ENCODE results near the gene STUB1.

The STUB1 gene

GRCh38 chr16:643050-643368 lies 37.2 kb upstream of the STUB1 start:
- Histone ChIP-seq H4K20me1 (ENCODE audit: insufficient read depth, low read length) (no peaks in the 10 kb centered on the region), H3K27me3 (replicated peaks; ENCODE audit: insufficient read depth, low read length) (no peaks in the 10 kb centered on the region), H3K4me2 (ENCODE audit: low read depth, low read length) (peak overlapping the region; percentile 99), H3K4me3 (ENCODE audit: low read length) (peak overlapping the region; percentile 96), H2AFZ (ENCODE audit: low read length) (no peak overlapping the region), H3K9me3 (replicated peaks; ENCODE audit: insufficient read depth, low read length) (no peaks in the 10 kb centered on the region), H3K4me1 (ENCODE audit: low read length) (0 out of 2 replicates have a peak, but pooled peaks cover 14% of the 10 kb centered on the region), H3K9me2 (replicated peaks; ENCODE audit: insufficient read depth, low read length) (no peaks in the 10 kb centered on the region), H3K9ac (ENCODE audit: low read length) (peak overlapping the region; percentile 95), H3K36me3 (replicated peaks; ENCODE audit: insufficient read depth, low read length) (no peaks in the 10 kb centered on the region), H3K27ac (ENCODE audit: low read length) (peak overlapping the region; percentile 60; the same call in 1 of the 2 replicates), H3K79me2 (ENCODE audit: low read length) (peaks cover 68% of the 10 kb centered on the region), H3F3A (ENCODE audit: insufficient read depth, low read length) (peaks cover 27% of the 10 kb centered on the region)
- no peak for DNase-seq
- TF ChIP-seq EZH2phosphoT487 (IDR thresholded peaks at IDR 0.05; ENCODE audit: low read length) (no peak), CTCF (IDR thresholded peaks at IDR 0.05; ENCODE audit: low read length) (no peak), EZH2 (optimal IDR thresholded peaks at IDR 0.05; ENCODE audit: low read depth, low read length) (no peak)

GRCh38 chr16:644556-644955 lies 35.7 kb upstream of the STUB1 start:
- Histone ChIP-seq H3F3A (ENCODE audit: insufficient read depth, low read length) (peaks cover 34% of the 10 kb centered on the region), H3K27ac (ENCODE audit: low read length) (no peak overlapping the region), H3K4me2 (ENCODE audit: low read depth, low read length) (no peak overlapping the region), H3K36me3 (replicated peaks; ENCODE audit: insufficient read depth, low read length) (no peaks in the 10 kb centered on the region), H3K79me2 (ENCODE audit: low read length) (peaks cover 78% of the 10 kb centered on the region), H3K9me2 (replicated peaks; ENCODE audit: insufficient read depth, low read length) (no peaks in the 10 kb centered on the region), H3K27me3 (replicated peaks; ENCODE audit: insufficient read depth, low read length) (no peaks in the 10 kb centered on the region), H2AFZ (ENCODE audit: low read length) (no peak overlapping the region), H3K4me3 (ENCODE audit: low read length) (no peak overlapping the region), H4K20me1 (ENCODE audit: insufficient read depth, low read length) (no peaks in the 10 kb centered on the region), H3K9me3 (replicated peaks; ENCODE audit: insufficient read depth, low read length) (no peaks in the 10 kb centered on the region), H3K4me1 (ENCODE audit: low read length) (0 out of 2 replicates have a peak, but pooled peaks cover 8% of the 10 kb centered on the region), H3K9ac (ENCODE audit: low read length) (no peak overlapping the region)
- no peak for DNase-seq
- TF ChIP-seq EZH2 (optimal IDR thresholded peaks at IDR 0.05; ENCODE audit: low read depth, low read length), result no peak
- no peak for TF ChIP-seq CTCF (IDR thresholded peaks at IDR 0.05; ENCODE audit: low read length)
- no peak for TF ChIP-seq EZH2phosphoT487 (IDR thresholded peaks at IDR 0.05; ENCODE audit: low read length)

GRCh38 chr16:645852-646678 lies 34.1 kb upstream of the STUB1 start:
- DNase-seq, result no peak
- Histone ChIP-seq H3K4me3 (ENCODE audit: low read length) (no peak overlapping the region), H3K4me2 (ENCODE audit: low read depth, low read length) (no peak overlapping the region), H3F3A (ENCODE audit: insufficient read depth, low read length) (peaks cover 28% of the 10 kb centered on the region), H2AFZ (ENCODE audit: low read length) (no peak overlapping the region), H3K27ac (ENCODE audit: low read length) (no peak overlapping the region), H3K9me2 (replicated peaks; ENCODE audit: insufficient read depth, low read length) (no peaks in the 10 kb centered on the region), H3K4me1 (ENCODE audit: low read length) (peaks cover 7% of the 10 kb centered on the region; the same call in 1 of the 2 replicates), H3K79me2 (ENCODE audit: low read length) (peaks cover 88% of the 10 kb centered on the region), H3K36me3 (replicated peaks; ENCODE audit: insufficient read depth, low read length) (no peaks in the 10 kb centered on the region), H3K9me3 (replicated peaks; ENCODE audit: insufficient read depth, low read length) (no peaks in the 10 kb centered on the region), H3K27me3 (replicated peaks; ENCODE audit: insufficient read depth, low read length) (no peaks in the 10 kb centered on the region), H3K9ac (ENCODE audit: low read length) (no peak overlapping the region), H4K20me1 (ENCODE audit: insufficient read depth, low read length) (no peaks in the 10 kb centered on the region)
- TF ChIP-seq CTCF (IDR thresholded peaks at IDR 0.05; ENCODE audit: low read length) (no peak), EZH2 (optimal IDR thresholded peaks at IDR 0.05; ENCODE audit: low read depth, low read length) (no peak), EZH2phosphoT487 (IDR thresholded peaks at IDR 0.05; ENCODE audit: low read length) (no peak)

All from MM.1S (cell line).